Adrenal gland (tissue), 5 donors: Measurements from ENCODE around the gene CASD1.

Experiments
- POLR2A ChIP-seq, 2 donors: fragments of 450-650 bp; IDR thresholded peaks; one replicate each; pipeline ENCODE4 v1.6.1; 2017; ENCODE audit warnings: antibody characterized with exemption in 2 of 2, mild to moderate bottlenecking in 2 of 2, moderate library complexity in 1 of 2
- TF ChIP-seq, protein P1 (sequence below), 6 experiments: fragments of 450-650 bp in 4 of 6; fragments of 200-600 bp in 2 of 6; sonication (generic) in 1 of 6; IDR thresholded peaks; 1 replicate in 5 of 6; 2 replicates in 1 of 6; pipeline versions ENCODE4 v1.5.1 to v1.8.0; 2016 to 2021; ENCODE audit warnings: antibody characterized with exemption in 6 of 6, mild to moderate bottlenecking in 2 of 6, moderate library complexity in 1 of 6
- donor health status: DM: no; HTN: no; CAD: no.

GRCh38 chr7:94605031-94605430, 95.4 kb downstream of the CASD1 start:
- TF ChIP-seq, protein P1, sequence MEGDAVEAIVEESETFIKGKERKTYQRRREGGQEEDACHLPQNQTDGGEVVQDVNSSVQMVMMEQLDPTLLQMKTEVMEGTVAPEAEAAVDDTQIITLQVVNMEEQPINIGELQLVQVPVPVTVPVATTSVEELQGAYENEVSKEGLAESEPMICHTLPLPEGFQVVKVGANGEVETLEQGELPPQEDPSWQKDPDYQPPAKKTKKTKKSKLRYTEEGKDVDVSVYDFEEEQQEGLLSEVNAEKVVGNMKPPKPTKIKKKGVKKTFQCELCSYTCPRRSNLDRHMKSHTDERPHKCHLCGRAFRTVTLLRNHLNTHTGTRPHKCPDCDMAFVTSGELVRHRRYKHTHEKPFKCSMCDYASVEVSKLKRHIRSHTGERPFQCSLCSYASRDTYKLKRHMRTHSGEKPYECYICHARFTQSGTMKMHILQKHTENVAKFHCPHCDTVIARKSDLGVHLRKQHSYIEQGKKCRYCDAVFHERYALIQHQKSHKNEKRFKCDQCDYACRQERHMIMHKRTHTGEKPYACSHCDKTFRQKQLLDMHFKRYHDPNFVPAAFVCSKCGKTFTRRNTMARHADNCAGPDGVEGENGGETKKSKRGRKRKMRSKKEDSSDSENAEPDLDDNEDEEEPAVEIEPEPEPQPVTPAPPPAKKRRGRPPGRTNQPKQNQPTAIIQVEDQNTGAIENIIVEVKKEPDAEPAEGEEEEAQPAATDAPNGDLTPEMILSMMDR (IDR thresholded peaks at IDR 0.05): no peak
- no peak for TF ChIP-seq POLR2A (IDR thresholded peaks at IDR 0.05)
